ENCODE data around the gene PLSCR3. TPM values are rescaled to one million over a fixed set of nuclear protein-coding genes. Genes with fewer than 3 reads are reported as not detected.

Gene PLSCR3
- total RNA-seq, 1 experiment from 2014 or later: 42.7 TPM

DNA sequence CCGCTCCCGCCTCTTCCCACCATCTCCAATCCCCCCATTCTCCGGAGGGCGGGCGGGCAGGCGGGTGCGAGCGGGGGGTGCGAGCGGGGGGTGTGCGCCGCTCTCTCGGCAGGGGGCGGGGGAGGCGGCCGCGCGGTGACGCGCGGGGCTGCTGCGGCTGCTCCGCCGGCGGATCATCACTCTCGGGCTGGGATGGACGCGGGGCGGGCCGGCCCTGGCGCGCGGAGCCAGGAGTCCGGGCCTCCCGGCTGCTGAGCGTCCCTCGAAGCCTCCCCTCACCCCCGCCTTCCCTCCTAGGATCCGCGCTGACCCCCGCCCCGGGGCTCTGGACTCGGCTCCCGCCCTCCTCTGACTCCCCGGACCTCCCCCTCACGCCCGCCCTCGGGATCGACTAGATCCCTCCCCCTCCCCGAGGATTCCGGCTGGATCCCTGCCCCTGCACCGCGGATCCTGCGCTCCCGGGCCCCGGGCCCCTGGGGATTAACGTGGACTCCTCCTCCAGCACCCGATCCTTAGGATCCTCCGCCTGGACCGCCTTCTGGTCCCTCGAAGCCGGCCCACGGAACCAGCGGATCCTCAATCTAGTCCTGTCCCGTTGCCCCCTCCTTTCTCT, 10.5 kb upstream of the PLSCR3 start:
- peaks cover 14% of the 10 kb centered on the region for H3K36me3 Mint-ChIP-seq
- peak; percentile 69 for DNase-seq (ENCODE audit: low spot score)
- 0 out of 2 replicates have a peak overlapping the region, but pooled peaks have one; percentile 45 for H3K27ac Mint-ChIP-seq
- peak overlapping the region; percentile 84 for H3K4me3 Mint-ChIP-seq
- no peaks in the 10 kb centered on the region for H3K9me3 Mint-ChIP-seq
- ChIA-PET POLR2A (interaction anchor here (0.6 to 2.5 kb wide), 14 partner anchors 8 to 184 kb away, joined by 3 to 38 read pairs (median 4); partner anchors contain the start of genes CHRNB1, NEURL4, PLSCR3 and TMEM102), CTCF (interaction anchor here (0.6 to 3.3 kb wide), 23 partner anchors 10 to 284 kb away, joined by 3 to 59 read pairs (median 7); partner anchors contain the start of genes ACAP1, CHRNB1, NEURL4 and PLSCR3)
- no peaks in the 10 kb centered on the region; the same call in 1 of the 2 replicates for H3K27me3 Mint-ChIP-seq (ENCODE audit: low read depth)
- ATAC-seq: no peak
- TF ChIP-seq, protein P1, sequence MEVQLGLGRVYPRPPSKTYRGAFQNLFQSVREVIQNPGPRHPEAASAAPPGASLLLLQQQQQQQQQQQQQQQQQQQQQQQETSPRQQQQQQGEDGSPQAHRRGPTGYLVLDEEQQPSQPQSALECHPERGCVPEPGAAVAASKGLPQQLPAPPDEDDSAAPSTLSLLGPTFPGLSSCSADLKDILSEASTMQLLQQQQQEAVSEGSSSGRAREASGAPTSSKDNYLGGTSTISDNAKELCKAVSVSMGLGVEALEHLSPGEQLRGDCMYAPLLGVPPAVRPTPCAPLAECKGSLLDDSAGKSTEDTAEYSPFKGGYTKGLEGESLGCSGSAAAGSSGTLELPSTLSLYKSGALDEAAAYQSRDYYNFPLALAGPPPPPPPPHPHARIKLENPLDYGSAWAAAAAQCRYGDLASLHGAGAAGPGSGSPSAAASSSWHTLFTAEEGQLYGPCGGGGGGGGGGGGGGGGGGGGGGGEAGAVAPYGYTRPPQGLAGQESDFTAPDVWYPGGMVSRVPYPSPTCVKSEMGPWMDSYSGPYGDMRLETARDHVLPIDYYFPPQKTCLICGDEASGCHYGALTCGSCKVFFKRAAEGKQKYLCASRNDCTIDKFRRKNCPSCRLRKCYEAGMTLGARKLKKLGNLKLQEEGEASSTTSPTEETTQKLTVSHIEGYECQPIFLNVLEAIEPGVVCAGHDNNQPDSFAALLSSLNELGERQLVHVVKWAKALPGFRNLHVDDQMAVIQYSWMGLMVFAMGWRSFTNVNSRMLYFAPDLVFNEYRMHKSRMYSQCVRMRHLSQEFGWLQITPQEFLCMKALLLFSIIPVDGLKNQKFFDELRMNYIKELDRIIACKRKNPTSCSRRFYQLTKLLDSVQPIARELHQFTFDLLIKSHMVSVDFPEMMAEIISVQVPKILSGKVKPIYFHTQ (CRISPR knock-in tag; IDR thresholded peaks at IDR 0.05): no peak
- TF ChIP-seq IRF2 (CRISPR knock-in tag; IDR thresholded peaks at IDR 0.05; ENCODE audit: borderline replicate concordance, low read depth) (no peak), MYBL2 (CRISPR knock-in tag; IDR thresholded peaks at IDR 0.05) (peak; percentile 28; the same call in 1 of the 2 replicates), SP1 (CRISPR knock-in tag; conservative IDR thresholded peaks at IDR 0.05) (peak; percentile 27; the same call in 1 of the 2 replicates)
- TF ChIP-seq, protein P2, sequence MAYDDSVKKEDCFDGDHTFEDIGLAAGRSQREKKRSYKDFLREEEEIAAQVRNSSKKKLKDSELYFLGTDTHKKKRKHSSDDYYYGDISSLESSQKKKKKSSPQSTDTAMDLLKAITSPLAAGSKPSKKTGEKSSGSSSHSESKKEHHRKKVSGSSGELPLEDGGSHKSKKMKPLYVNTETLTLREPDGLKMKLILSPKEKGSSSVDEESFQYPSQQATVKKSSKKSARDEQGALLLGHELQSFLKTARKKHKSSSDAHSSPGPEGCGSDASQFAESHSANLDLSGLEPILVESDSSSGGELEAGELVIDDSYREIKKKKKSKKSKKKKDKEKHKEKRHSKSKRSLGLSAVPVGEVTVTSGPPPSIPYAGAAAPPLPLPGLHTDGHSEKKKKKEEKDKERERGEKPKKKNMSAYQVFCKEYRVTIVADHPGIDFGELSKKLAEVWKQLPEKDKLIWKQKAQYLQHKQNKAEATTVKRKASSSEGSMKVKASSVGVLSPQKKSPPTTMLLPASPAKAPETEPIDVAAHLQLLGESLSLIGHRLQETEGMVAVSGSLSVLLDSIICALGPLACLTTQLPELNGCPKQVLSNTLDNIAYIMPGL (CRISPR knock-in tag; IDR thresholded peaks at IDR 0.05): peak; percentile 6; the same call in 1 of the 2 replicates
- peaks cover 30% of the 10 kb centered on the region for H3K4me1 Mint-ChIP-seq

DNA sequence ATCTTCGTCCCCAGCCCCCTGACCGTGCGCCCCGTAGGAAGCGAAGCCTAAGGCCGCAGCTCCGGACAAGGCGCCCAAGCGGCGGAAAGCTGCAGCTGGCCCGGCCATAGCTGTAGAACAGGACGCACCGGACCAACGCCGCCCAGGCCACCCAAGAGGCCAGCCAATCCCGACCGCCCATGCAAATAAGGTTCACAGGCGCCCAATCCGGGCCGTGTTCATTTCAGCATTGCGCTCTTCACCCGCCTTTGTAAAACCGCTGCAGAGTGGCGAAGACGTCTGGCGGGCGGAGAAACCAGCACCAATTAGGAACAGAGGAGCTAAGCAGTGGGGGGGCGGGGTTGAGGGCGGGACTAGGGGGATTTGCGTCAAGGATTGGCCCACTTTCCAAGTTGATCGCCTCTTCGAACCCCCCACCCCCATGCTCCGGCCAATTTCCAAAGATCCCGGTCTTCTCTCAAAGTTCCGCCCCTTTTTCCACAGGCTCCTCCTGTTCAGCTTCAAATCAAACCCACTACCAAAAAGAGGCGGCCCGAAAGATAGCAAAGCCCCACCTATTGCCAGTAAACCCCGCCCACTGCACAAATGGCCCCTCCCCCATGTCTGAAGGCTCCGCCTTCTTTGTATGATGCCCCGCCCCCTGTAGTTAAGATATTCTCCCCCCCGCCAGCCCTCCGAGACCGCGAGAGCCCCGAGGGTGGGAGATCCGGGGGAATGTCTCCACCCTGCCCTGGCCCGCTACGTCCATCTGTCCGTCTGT, 9.8 kb upstream of the PLSCR3 start, which contains the start of gene TMEM256:
Gene TMEM256, minus strand, starts transcription at position 121 of the 760 bp plus-strand sequence. Its CDS starts 13 bp downstream, at position 108.
- Mint-ChIP-seq H3K27ac (peak within 1 kb of the TSS; percentile 85), H3K4me3 (peak within 1 kb of the TSS; percentile 84), H3K36me3 (peaks cover 7% of the 10 kb centered on the region), H3K9me3 (no peaks in the 10 kb centered on the region), H3K27me3 (ENCODE audit: low read depth) (no peaks in the 10 kb centered on the region; the same call in 1 of the 2 replicates), H3K4me1 (peaks cover 29% of the 10 kb centered on the region)
- peak; percentile 99 for DNase-seq (ENCODE audit: low spot score)
- ATAC-seq: peak; percentile 87
- ChIA-PET CTCF (interaction anchor here (0.6 to 3.3 kb wide), 40 partner anchors 10 to 1522 kb away, joined by 3 to 59 read pairs (median 5); partner anchors contain the start of genes ACAP1, CHRNB1, KCTD11 and NEURL4), POLR2A (interaction anchor here (0.6 to 2.5 kb wide), 21 partner anchors 9 to 185 kb away, joined by 3 to 38 read pairs (median 4); partner anchors contain the start of genes ACAP1, CHRNB1, NEURL4 and PLSCR3)
- TF ChIP-seq ATF3 (CRISPR knock-in tag; conservative IDR thresholded peaks at IDR 0.05) (no peak), FOXP1 (CRISPR knock-in tag; IDR thresholded peaks at IDR 0.05; ENCODE audit: borderline replicate concordance) (peak; percentile 66; the same call in 1 of the 2 replicates), ATF1 (CRISPR knock-in tag; IDR thresholded peaks at IDR 0.05) (no peak), NFYB (CRISPR knock-in tag; conservative IDR thresholded peaks at IDR 0.05; ENCODE audit: low read depth) (peak; percentile 77), ATF2 (CRISPR knock-in tag; IDR thresholded peaks at IDR 0.05; ENCODE audit: borderline replicate concordance, low read depth) (no peak), CDX4 (CRISPR knock-in tag; IDR thresholded peaks at IDR 0.05; ENCODE audit: borderline replicate concordance) (no peak), JAZF1 (CRISPR knock-in tag; IDR thresholded peaks at IDR 0.05) (no peak), KAT7 (CRISPR knock-in tag; IDR thresholded peaks at IDR 0.05; ENCODE audit: borderline replicate concordance) (no peak)
- TF ChIP-seq, protein P3, sequence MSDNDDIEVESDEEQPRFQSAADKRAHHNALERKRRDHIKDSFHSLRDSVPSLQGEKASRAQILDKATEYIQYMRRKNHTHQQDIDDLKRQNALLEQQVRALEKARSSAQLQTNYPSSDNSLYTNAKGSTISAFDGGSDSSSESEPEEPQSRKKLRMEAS (CRISPR knock-in tag; IDR thresholded peaks at IDR 0.05): 0 out of 2 replicates have a peak, but pooled peaks have one; percentile 12
- TF ChIP-seq, protein P4, sequence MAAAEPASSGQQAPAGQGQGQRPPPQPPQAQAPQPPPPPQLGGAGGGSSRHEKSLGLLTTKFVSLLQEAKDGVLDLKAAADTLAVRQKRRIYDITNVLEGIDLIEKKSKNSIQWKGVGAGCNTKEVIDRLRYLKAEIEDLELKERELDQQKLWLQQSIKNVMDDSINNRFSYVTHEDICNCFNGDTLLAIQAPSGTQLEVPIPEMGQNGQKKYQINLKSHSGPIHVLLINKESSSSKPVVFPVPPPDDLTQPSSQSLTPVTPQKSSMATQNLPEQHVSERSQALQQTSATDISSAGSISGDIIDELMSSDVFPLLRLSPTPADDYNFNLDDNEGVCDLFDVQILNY (CRISPR knock-in tag; IDR thresholded peaks at IDR 0.05): 0 out of 2 replicates have a peak, but pooled peaks have one; percentile 43
- TF ChIP-seq, protein P1 (CRISPR knock-in tag; IDR thresholded peaks at IDR 0.05): no peak
- TF ChIP-seq, protein P2 (CRISPR knock-in tag; IDR thresholded peaks at IDR 0.05): peak; percentile 25; the same call in 1 of the 2 replicates

Data from WTC11 (cell line).